Endothelial cell of umbilical vein (primary cell): ENCODE results near the gene RNF126. TPM values are rescaled to one million over a fixed set of nuclear protein-coding genes. Genes with fewer than 3 reads are reported as not detected.
"Not testable (repeated sequence)": the region's sequence is repeated elsewhere in the genome, so short reads cannot be mapped to it uniquely, and the experiment has no call there.

Source experiments
- BruUV-seq: library from RNA; stranded (reverse); fragments of 400-500 nt; replicated peaks from 2 replicates; lab custom pipeline; 2021; lab: Mats Ljungman, UMichigan
- CTCF ChIA-PET: fragments of 300-600, 350-600 bp; sonication (Branson Sonifier 250); formaldehyde crosslinking; loops from one replicate; lab custom pipeline; 2021; ENCODE audit warnings: antibody characterized with exemption, inconsistent platforms; lab: Charles Lee
- POLR2A ChIA-PET: fragments of 300-600, 350-600 bp; sonication (Branson Sonifier 250); formaldehyde crosslinking; loops from one replicate; lab custom pipeline; 2021; ENCODE audit warnings: antibody characterized with exemption, inconsistent platforms; lab: Charles Lee
- DNase-seq: peaks from one replicate; pipeline ENCODE4 v3.0.0-alpha.2; 2011; ENCODE audit warnings: low read depth, low spot score
- FAIRE-seq: peaks from 2 replicates; lab custom pipeline; 2011; peaks lifted over from hg19 to GRCh38; lab: Jason Lieb, UNC
- H2AFZ ChIP-seq: 2 replicates; pipeline ENCODE4 v1.6.0; 2012; ENCODE audit warnings: low read depth, low read length, control low read depth, inconsistent platforms
- H3K27ac ChIP-seq: 2 replicates; pipeline ENCODE4 v1.5.1; 2011; ENCODE audit warnings: low read depth, mild to moderate bottlenecking, control low read depth, low read length, moderate library complexity; ENCODE audit not compliant: insufficient read depth
- H3K27me3 ChIP-seq, 2 experiments: 2 replicates each; pipeline versions ENCODE4 v1.6.0 to v1.6.1; 2011; ENCODE audit warnings: low read length in 2 of 2, mixed read lengths in 1 of 2; ENCODE audit not compliant: control insufficient read depth in 2 of 2, insufficient read depth in 2 of 2
- H3K36me3 ChIP-seq, 2 experiments: 2 replicates in 1 of 2; 3 replicates in 1 of 2; pipeline ENCODE4 v1.5.1; 2011; ENCODE audit warnings: low read length in 2 of 2, mild to moderate bottlenecking in 1 of 2, moderate library complexity in 1 of 2; ENCODE audit not compliant: control insufficient read depth in 2 of 2, insufficient read depth in 2 of 2; ENCODE audit errors: extremely low read depth in 1 of 2
- H3K4me1 ChIP-seq: 3 replicates; pipeline ENCODE4 v1.5.1; 2011; ENCODE audit warnings: mild to moderate bottlenecking, low read length; ENCODE audit not compliant: control insufficient read depth, insufficient read depth; ENCODE audit errors: extremely low read depth
- H3K4me2 ChIP-seq: 2 replicates; pipeline ENCODE4 v1.6.1; 2011; ENCODE audit warnings: low read length, control low read depth, mixed read lengths; ENCODE audit not compliant: insufficient read depth
- H3K4me3 ChIP-seq, 3 experiments: fragments of 200-600 bp in 1 of 3; sonication (generic), shearing (Covaris generic) in 1 of 3; replicated peaks in 1 of 3; 2 replicates each; pipeline ENCODE4 v1.5.1; 2011 to 2016; ENCODE audit warnings: control low read depth in 3 of 3, low read length in 3 of 3, mild to moderate bottlenecking in 2 of 3, inconsistent platforms in 1 of 3, low read depth in 1 of 3, moderate library complexity in 1 of 3; ENCODE audit not compliant: insufficient read depth in 1 of 3
- H3K79me2 ChIP-seq: 2 replicates; pipeline ENCODE4 v1.6.0; 2012; ENCODE audit warnings: low read length, inconsistent platforms; ENCODE audit not compliant: control insufficient read depth, insufficient read depth
- H3K9ac ChIP-seq: replicated peaks from 2 replicates; pipeline ENCODE3; 2011; ENCODE audit warnings: low read length, control low read depth; ENCODE audit not compliant: insufficient read depth; ENCODE audit errors: extremely low read depth
- H3K9me1 ChIP-seq: replicated peaks from 3 replicates; pipeline ENCODE4 v1.6.0; 2011; ENCODE audit warnings: mild to moderate bottlenecking, low read length; ENCODE audit not compliant: control insufficient read depth, insufficient read depth; ENCODE audit errors: extremely low read depth
- H3K9me3 ChIP-seq: replicated peaks from 2 replicates; pipeline ENCODE4 v1.5.1; 2012; ENCODE audit warnings: low read length, inconsistent platforms; ENCODE audit not compliant: control insufficient read depth, insufficient read depth
- H4K20me1 ChIP-seq: replicated peaks from 2 replicates; pipeline ENCODE3; 2011; ENCODE audit warnings: mild to moderate bottlenecking, low read length; ENCODE audit not compliant: control insufficient read depth, insufficient read depth; ENCODE audit errors: extremely low read depth
- EZH2 ChIP-seq: IDR thresholded peaks from 2 replicates; pipeline ENCODE4 v1.6.1; 2012; ENCODE audit warnings: borderline replicate concordance, low read depth, mild to moderate bottlenecking, moderate library complexity, low read length, inconsistent platforms; ENCODE audit not compliant: severe bottlenecking
- GATA2 ChIP-seq: IDR thresholded peaks from 2 replicates; pipeline ENCODE4 v1.7.0; 2011; ENCODE audit warnings: low read depth, mild to moderate bottlenecking, moderate library complexity, mixed read lengths, low read length; ENCODE audit not compliant: insufficient read length, insufficient read depth
- JUN ChIP-seq: IDR thresholded peaks from 2 replicates; pipeline ENCODE4 v1.6.1; 2011; ENCODE audit warnings: borderline replicate concordance, low read depth; ENCODE audit not compliant: insufficient read length, insufficient read depth
- POLR2A ChIP-seq: IDR thresholded peaks from 2 replicates; pipeline ENCODE4 v1.6.1; 2012; ENCODE audit warnings: low read depth, mild to moderate bottlenecking, control low read depth, low read length
- POLR2AphosphoS5 ChIP-seq: IDR thresholded peaks from 2 replicates; pipeline ENCODE4 v1.6.1; 2012; ENCODE audit warnings: low read depth, mild to moderate bottlenecking, control low read depth, low read length, moderate library complexity; ENCODE audit not compliant: insufficient read depth
- dilution Hi-C: fragments of 300-500 bp; cut with MboI; formaldehyde crosslinking; loops from one replicate; pipeline ENCODE4 v1.15.0; 2019; ENCODE audit warnings: low sequenced_read_pairs; ENCODE audit not compliant: extremely low pct_ligation_motif_present
- intact Hi-C: fragments of 100-400 bp; cut with micrococcal nuclease; formaldehyde crosslinking; loops from one replicate; pipeline ENCODE4 v1.10.0; 2022
- polyA plus RNA-seq, 4 experiments: library from polyadenylated mRNA; depleted of rRNA in 3 of 4; stranded (reverse) in 3 of 4; unstranded in 1 of 4; fragments of >200 nt; gene quantifications; 2 replicates each; pipeline versions ENCODE4 v1.2.1 to v1.2.3, GENCODE V29; 2011 to 2012; ENCODE audit warnings: missing spikeins in 1 of 4
- total RNA-seq: library from RNA; stranded (reverse); gene quantifications from 2 replicates; pipeline ENCODE4 v1.2.3, GENCODE V29; 2021
- TF ChIP-seq, protein P1 (sequence below), 2 donors: IDR thresholded peaks; 1 replicate in 1 of 2; 2 replicates in 1 of 2; pipeline ENCODE4 v1.5.1; 2011; ENCODE audit warnings: low read length in 2 of 2, mild to moderate bottlenecking in 2 of 2, moderate library complexity in 2 of 2, control low read depth in 1 of 2, inconsistent platforms in 1 of 2, low read depth in 1 of 2; ENCODE audit not compliant: insufficient read depth in 1 of 2; ENCODE audit errors: extremely low read depth in 1 of 2
- TF ChIP-seq, protein P2 (sequence below): IDR thresholded peaks from 2 replicates; pipeline ENCODE4 v1.6.1; 2011; ENCODE audit not compliant: insufficient read depth, insufficient read length

RNF126 gene
- total and polyA plus RNA-seq, 2 donors (not counting 3 experiments of a cell fraction or from before 2014, with no cell fraction given) = 19.2 to 61.3 TPM

DNA sequence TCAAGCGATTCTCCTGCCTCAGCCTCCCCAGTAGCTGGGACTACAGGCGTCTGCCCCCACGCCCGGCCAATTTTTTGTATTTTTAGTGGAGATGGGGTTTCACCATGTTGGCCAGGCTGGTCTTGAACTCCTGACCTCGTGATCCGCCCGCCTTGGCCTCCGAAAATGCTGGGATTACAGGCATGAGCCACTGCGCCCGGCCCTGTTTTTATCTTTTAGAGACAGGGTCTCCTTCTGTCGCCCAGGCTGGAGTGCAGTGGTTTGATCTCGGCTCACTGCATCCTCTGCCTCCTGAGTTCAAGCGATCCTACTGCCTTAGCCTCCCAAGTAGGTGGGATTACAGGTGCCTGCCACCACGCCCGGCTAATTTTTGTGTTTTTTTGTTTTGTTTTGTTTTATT lies 35.5 kb upstream of the RNF126 start:
- H3K27me3 ChIP-seq, dilution Hi-C loops, H3K9ac ChIP-seq, BruUV-seq, H2AFZ ChIP-seq, H3K4me2 ChIP-seq, H3K79me2 ChIP-seq, H4K20me1 ChIP-seq, DNase-seq, FAIRE-seq, H3K27ac ChIP-seq, POLR2A ChIA-PET, intact Hi-C loops, H3K4me1 ChIP-seq, H3K4me3 ChIP-seq, H3K36me3 ChIP-seq, H3K9me3 ChIP-seq, H3K9me1 ChIP-seq: not testable (repeated sequence)
- CTCF ChIA-PET = interaction anchor here (1.0 to 2.0 kb wide), 3 partner anchors 18 to 36 kb away, joined by 3 to 7 read pairs (median 6); no protein-coding TSS in a partner anchor

GRCh38 chr19:695352-695949 lies 32.4 kb upstream of the RNF126 start, which contains the start of gene PRSS57:
TSS of gene PRSS57 (minus strand) at chr19:695452. CDS start at chr19:695430, 22 bp downstream.
- H3K9me1 ChIP-seq = no peaks in the 10 kb centered on the region
- ChIA-PET POLR2A (no interaction called here), CTCF (interaction anchor here (0.7 to 0.8 kb wide), 2 partner anchors 12 to 39 kb away, joined by 3 to 5 read pairs; no protein-coding TSS in a partner anchor)
- H3K36me3 ChIP-seq = no peaks in the 10 kb centered on the region
- H4K20me1 ChIP-seq = no peaks in the 10 kb centered on the region
- FAIRE-seq (no peak), DNase-seq (no peak)
- no peak within 1 kb of the TSS for H3K4me3 ChIP-seq
- dilution Hi-C loops = no loop called here
- H2AFZ ChIP-seq = no peak within 1 kb of the TSS
- H3K27ac ChIP-seq = no peak within 1 kb of the TSS
- no peaks in the 10 kb centered on the region for H3K4me1 ChIP-seq
- H3K79me2 ChIP-seq = no peaks in the 10 kb centered on the region
- BruUV-seq = no TSS peak
- intact Hi-C loops = no loop called here
- H3K9me3 ChIP-seq = no peaks in the 10 kb centered on the region
- H3K27me3 ChIP-seq = no peaks in the 10 kb centered on the region
- H3K9ac ChIP-seq = no peak within 1 kb of the TSS
- H3K4me2 ChIP-seq = no peak within 1 kb of the TSS
- TF ChIP-seq POLR2A (no peak), GATA2 (no peak), EZH2 (no peak), POLR2AphosphoS5 (no peak), JUN (no peak)
- TF ChIP-seq, protein P1, sequence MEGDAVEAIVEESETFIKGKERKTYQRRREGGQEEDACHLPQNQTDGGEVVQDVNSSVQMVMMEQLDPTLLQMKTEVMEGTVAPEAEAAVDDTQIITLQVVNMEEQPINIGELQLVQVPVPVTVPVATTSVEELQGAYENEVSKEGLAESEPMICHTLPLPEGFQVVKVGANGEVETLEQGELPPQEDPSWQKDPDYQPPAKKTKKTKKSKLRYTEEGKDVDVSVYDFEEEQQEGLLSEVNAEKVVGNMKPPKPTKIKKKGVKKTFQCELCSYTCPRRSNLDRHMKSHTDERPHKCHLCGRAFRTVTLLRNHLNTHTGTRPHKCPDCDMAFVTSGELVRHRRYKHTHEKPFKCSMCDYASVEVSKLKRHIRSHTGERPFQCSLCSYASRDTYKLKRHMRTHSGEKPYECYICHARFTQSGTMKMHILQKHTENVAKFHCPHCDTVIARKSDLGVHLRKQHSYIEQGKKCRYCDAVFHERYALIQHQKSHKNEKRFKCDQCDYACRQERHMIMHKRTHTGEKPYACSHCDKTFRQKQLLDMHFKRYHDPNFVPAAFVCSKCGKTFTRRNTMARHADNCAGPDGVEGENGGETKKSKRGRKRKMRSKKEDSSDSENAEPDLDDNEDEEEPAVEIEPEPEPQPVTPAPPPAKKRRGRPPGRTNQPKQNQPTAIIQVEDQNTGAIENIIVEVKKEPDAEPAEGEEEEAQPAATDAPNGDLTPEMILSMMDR (IDR thresholded peaks at IDR 0.05; ENCODE audit: extremely low read depth in 1 of 2, insufficient read depth in 1 of 2, low read depth in 1 of 2, low read length in 2 of 2) = no peak
- TF ChIP-seq, protein P2, sequence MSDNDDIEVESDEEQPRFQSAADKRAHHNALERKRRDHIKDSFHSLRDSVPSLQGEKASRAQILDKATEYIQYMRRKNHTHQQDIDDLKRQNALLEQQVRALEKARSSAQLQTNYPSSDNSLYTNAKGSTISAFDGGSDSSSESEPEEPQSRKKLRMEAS = no peak
